NCI-H2029 treated with DMSO at 0.1 percent for 48 hours (cell line): ENCODE measurements around the gene SGO1.
A peak's percentile ranks its signal among the peaks of the same experiment; 100 is the strongest.
"Not testable (repeated sequence)": the region's sequence is repeated elsewhere in the genome, so short reads cannot be mapped to it uniquely, and the experiment has no call there.

Source experiments
- DNase-seq: peaks from one replicate; lab custom pipeline; 2025; lab: John Stamatoyannopoulos, UW

SGO1 gene

GRCh38 chr3:20185679-20186599, at the start of gene SGO1:
TSS of gene SGO1 (minus strand) at chr3:20186206. CDS start at chr3:20184027, 2,179 bp downstream.
- DNase-seq = peak; percentile 94

GRCh38 chr3:20235796-20236195, 49.8 kb upstream of the SGO1 start:
- DNase-seq = no peak

GRCh38 chr3:20232906-20233780, 47.1 kb upstream of the SGO1 start:
- no peak for DNase-seq

GRCh38 chr3:20230954-20231353, 44.9 kb upstream of the SGO1 start:
- no peak for DNase-seq

- no peak for DNase-seq
Observed at GRCh38 chr3:20225769-20226168, 39.8 kb upstream of the SGO1 start.

- DNase-seq = no peak
Observed at GRCh38 chr3:20222274-20222673, 36.3 kb upstream of the SGO1 start.

GRCh38 chr3:20218215-20218614, 32.2 kb upstream of the SGO1 start:
- DNase-seq = no peak

GRCh38 chr3:20215636-20216035, 29.6 kb upstream of the SGO1 start:
- DNase-seq = no peak

- not testable (repeated sequence) for DNase-seq
Observed at GRCh38 chr3:20213491-20213890, 27.5 kb upstream of the SGO1 start.

GRCh38 chr3:20207945-20208344, 21.9 kb upstream of the SGO1 start:
- DNase-seq = not testable (repeated sequence)

- DNase-seq = not testable (repeated sequence)
Observed at GRCh38 chr3:20205898-20206297, 19.9 kb upstream of the SGO1 start.

- no peak for DNase-seq
Observed at GRCh38 chr3:20201143-20201542, 15.1 kb upstream of the SGO1 start.

GRCh38 chr3:20197775-20198174, 11.8 kb upstream of the SGO1 start:
- no peak for DNase-seq

- no peak for DNase-seq
Observed at GRCh38 chr3:20194793-20195460, 8.9 kb upstream of the SGO1 start.

- DNase-seq = no peak
Observed at GRCh38 chr3:20190991-20191390, 5.0 kb upstream of the SGO1 start.

- no peak for DNase-seq
Observed at GRCh38 chr3:20186600-20187004, 596 bp upstream of the SGO1 start.

- DNase-seq = peak; percentile 11
Observed at GRCh38 chr3:20185331-20185678, 701 bp downstream of the SGO1 start.

GRCh38 chr3:20182206-20182605, 3.8 kb downstream of the SGO1 start:
- DNase-seq = no peak

- no peak for DNase-seq
Observed at GRCh38 chr3:20181276-20181675, 4.7 kb downstream of the SGO1 start.

GRCh38 chr3:20173844-20174410, 12.1 kb downstream of the SGO1 start:
- no peak for DNase-seq

- DNase-seq = no peak
Observed at GRCh38 chr3:20161714-20162113, 24.3 kb downstream of the SGO1 start.

GRCh38 chr3:20160230-20160629, 25.8 kb downstream of the SGO1 start:
- DNase-seq = no peak
